ENCODE measurements around the gene ANK3.

The ANK3 gene

GRCh38 chr10:60343254-60343653 is 46.4 kb downstream of the ANK3 start:
- DNase-seq (ENCODE audit: low read depth) = peak; percentile 79

- no peak for DNase-seq (ENCODE audit: low read depth)
Observed at GRCh38 chr10:60341969-60342368, 47.7 kb downstream of the ANK3 start.

- DNase-seq (ENCODE audit: low read depth) = no peak
Observed at GRCh38 chr10:60340973-60341372, 48.7 kb downstream of the ANK3 start.

GRCh38 chr10:60339757-60340156 is 49.9 kb downstream of the ANK3 start:
- DNase-seq (ENCODE audit: low read depth) = no peak

GRCh38 chr10:60338786-60339185 is 50.9 kb downstream of the ANK3 start:
- DNase-seq (ENCODE audit: low read depth) = no peak

GRCh38 chr10:60338002-60338564 is 51.6 kb downstream of the ANK3 start:
- DNase-seq (ENCODE audit: low read depth) = no peak

GRCh38 chr10:60336901-60337630 is 52.6 kb downstream of the ANK3 start:
- no peak for DNase-seq (ENCODE audit: low read depth)

GRCh38 chr10:60335708-60336107 is 54.0 kb downstream of the ANK3 start:
- no peak for DNase-seq (ENCODE audit: low read depth)

GRCh38 chr10:60334991-60335390 is 54.7 kb downstream of the ANK3 start:
- no peak for DNase-seq (ENCODE audit: low read depth)

GRCh38 chr10:60332371-60332770 is 57.3 kb downstream of the ANK3 start:
- DNase-seq (ENCODE audit: low read depth) = no peak

GRCh38 chr10:60331886-60332285 is 57.8 kb downstream of the ANK3 start:
- DNase-seq (ENCODE audit: low read depth) = no peak

- no peak for DNase-seq (ENCODE audit: low read depth)
Observed at GRCh38 chr10:60323162-60323561, 66.5 kb downstream of the ANK3 start.

GRCh38 chr10:60320666-60321065 is 69.0 kb downstream of the ANK3 start:
- no peak for DNase-seq (ENCODE audit: low read depth)

GRCh38 chr10:60316029-60316428 is 73.6 kb downstream of the ANK3 start:
- DNase-seq (ENCODE audit: low read depth) = no peak

GRCh38 chr10:60315311-60315710 is 74.4 kb downstream of the ANK3 start:
- no peak for DNase-seq (ENCODE audit: low read depth)

- DNase-seq (ENCODE audit: low read depth) = peak; percentile 68
Observed at GRCh38 chr10:60314069-60314940, 75.4 kb downstream of the ANK3 start.

- no peak for DNase-seq (ENCODE audit: low read depth)
Observed at GRCh38 chr10:60313589-60313952, 76.1 kb downstream of the ANK3 start.

- peak; percentile 33 for DNase-seq (ENCODE audit: low read depth)
Observed at GRCh38 chr10:60312818-60313588, 76.7 kb downstream of the ANK3 start.

- no peak for DNase-seq (ENCODE audit: low read depth)
Observed at GRCh38 chr10:60311821-60312220, 77.9 kb downstream of the ANK3 start.

GRCh38 chr10:60310740-60311139 is 78.9 kb downstream of the ANK3 start:
- no peak for DNase-seq (ENCODE audit: low read depth)

- DNase-seq (ENCODE audit: low read depth) = no peak
Observed at GRCh38 chr10:60309891-60310290, 79.8 kb downstream of the ANK3 start.

- DNase-seq (ENCODE audit: low read depth) = no peak
Observed at GRCh38 chr10:60309371-60309770, 80.3 kb downstream of the ANK3 start.

All from amniotic epithelial cell (primary cell).